ENCODE data around the gene PDCD5.
"Not testable (repeated sequence)": the region's sequence is repeated elsewhere in the genome, so short reads cannot be mapped to it uniquely, and the experiment has no call there.

Gene PDCD5

GRCh38 chr19:32580901-32581704 is at the start of gene PDCD5:
Gene PDCD5, plus strand, starts transcription at chr19:32581190. Its CDS starts 72 bp downstream, at chr19:32581262.
- DNase-seq, result peak; percentile 80

GRCh38 chr19:32532233-32532632 is 48.8 kb upstream of the PDCD5 start:
- DNase-seq, result no peak

- no peak for DNase-seq
These were observed 43.4 kb upstream of the PDCD5 start for GRCh38 chr19:32537580-32537979.

- DNase-seq, result no peak
These were observed 41.6 kb upstream of the PDCD5 start for GRCh38 chr19:32539240-32539916.

GRCh38 chr19:32540621-32541020 is 40.4 kb upstream of the PDCD5 start:
- DNase-seq, result no peak

- DNase-seq, result not testable (repeated sequence)
These were observed 39.6 kb upstream of the PDCD5 start for GRCh38 chr19:32541376-32541775.

- no peak for DNase-seq
These were observed 38.4 kb upstream of the PDCD5 start for GRCh38 chr19:32542477-32543108.

- no peak for DNase-seq
These were observed 37.7 kb upstream of the PDCD5 start for GRCh38 chr19:32543115-32543900.

- DNase-seq, result no peak
These were observed 36.1 kb upstream of the PDCD5 start for GRCh38 chr19:32544917-32545316.

GRCh38 chr19:32550666-32551065 is 30.3 kb upstream of the PDCD5 start:
- DNase-seq, result no peak

- no peak for DNase-seq
These were observed 25.2 kb upstream of the PDCD5 start for GRCh38 chr19:32555786-32556185.

- DNase-seq, result no peak
These were observed 22.3 kb upstream of the PDCD5 start for GRCh38 chr19:32558607-32559228.

GRCh38 chr19:32563761-32564160 is 17.2 kb upstream of the PDCD5 start:
- no peak for DNase-seq

GRCh38 chr19:32566246-32566830 is 14.7 kb upstream of the PDCD5 start:
- no peak for DNase-seq

GRCh38 chr19:32567486-32567885 is 13.5 kb upstream of the PDCD5 start:
- DNase-seq, result no peak

GRCh38 chr19:32570081-32570785 is 10.8 kb upstream of the PDCD5 start:
- peak; percentile 58 for DNase-seq

GRCh38 chr19:32571471-32572075 is 9.4 kb upstream of the PDCD5 start:
- not testable (repeated sequence) for DNase-seq

- not testable (repeated sequence) for DNase-seq
These were observed 8.1 kb upstream of the PDCD5 start for GRCh38 chr19:32572700-32573491.

GRCh38 chr19:32573492-32573794 is 7.5 kb upstream of the PDCD5 start:
- DNase-seq, result no peak

- DNase-seq, result no peak
These were observed 4.2 kb upstream of the PDCD5 start for GRCh38 chr19:32576790-32577189.
